Activated B cell treated with CpG ODN at 0.5 μM for 24 hours (primary cell): Measurements from ENCODE around the gene NFYC. TPM values are rescaled to one million over a fixed set of nuclear protein-coding genes. Genes with fewer than 3 reads are reported as not detected.

Experiments used
- ATAC-seq: fragments of 200-7000 bp; cut with Tn5 transposase; one replicate; pipeline ENCODE4 v1.10.0; 2021; ENCODE audit warnings: low read depth, mild to moderate bottlenecking, moderate library complexity
- CTCF ChIA-PET: fragments of 350-600 bp; sonication (Branson Sonifier 250); formaldehyde crosslinking; loops from one replicate; lab custom pipeline; 2021; ENCODE audit warnings: antibody characterized with exemption; lab: Charles Lee
- POLR2A ChIA-PET: fragments of 350-600 bp; sonication (Branson Sonifier 250); formaldehyde crosslinking; loops from one replicate; lab custom pipeline; 2021; ENCODE audit warnings: antibody characterized with exemption; lab: Charles Lee
- DNase-seq: peaks from one replicate; pipeline ENCODE4 v3.0.0; 2022
- H3K27ac Mint-ChIP-seq: one replicate; pipeline ENCODE4 v1.8.0; 2020; ENCODE audit warnings: mixed read lengths
- H3K27me3 Mint-ChIP-seq: one replicate; pipeline ENCODE4 v1.8.0; 2021; ENCODE audit warnings: mixed read lengths
- H3K36me3 Mint-ChIP-seq: one replicate; pipeline ENCODE4 v1.8.0; 2021; ENCODE audit warnings: low read depth, mixed read lengths
- H3K4me1 Mint-ChIP-seq: one replicate; pipeline ENCODE4 v1.8.0; 2021; ENCODE audit warnings: mixed read lengths
- H3K4me3 Mint-ChIP-seq: one replicate; pipeline ENCODE4 v1.8.0; 2020; ENCODE audit warnings: mild to moderate bottlenecking, mixed read lengths
- H3K9me3 Mint-ChIP-seq: one replicate; pipeline ENCODE4 v1.8.0; 2020; ENCODE audit warnings: mixed read lengths
- CTCF ChIP-seq: fragments of 200-600 bp; IDR thresholded peaks from one replicate; pipeline ENCODE4 v1.8.0; 2022; ENCODE audit warnings: antibody characterized with exemption, mild to moderate bottlenecking
- intact Hi-C: fragments of 100-400 bp; cut with micrococcal nuclease; formaldehyde crosslinking; loops from one replicate; pipeline ENCODE4 v1.15.1; 2024
- total RNA-seq: library from RNA; stranded (reverse); gene quantifications from 2 replicates; pipeline ENCODE4 v1.2.3, GENCODE V29; 2022

Gene NFYC
- total RNA-seq, 1 donor from 2014 or later = 76.0 TPM

DNA sequence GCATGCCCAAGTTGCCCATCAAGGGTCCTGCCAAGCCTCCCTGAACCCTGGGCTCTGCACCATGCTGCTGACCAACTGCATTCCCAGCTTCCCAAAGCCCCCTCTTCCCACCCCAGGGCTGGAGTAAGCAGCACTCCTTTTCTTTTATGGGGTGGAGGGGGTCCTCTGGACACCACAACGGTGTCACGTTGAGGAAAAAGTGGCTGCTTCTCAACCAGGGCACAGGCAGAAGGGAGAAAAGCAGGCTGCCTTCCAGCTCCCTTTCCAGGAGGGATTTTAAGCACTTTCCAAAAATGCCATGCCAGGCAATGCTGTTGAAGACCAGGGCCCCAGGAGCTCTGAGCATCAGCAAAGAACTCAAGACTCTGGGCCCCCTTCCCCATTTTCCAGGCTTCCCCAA, 26.7 kb upstream of the NFYC start:
- H3K4me1 Mint-ChIP-seq = peaks cover 40% of the 10 kb centered on the region
- intact Hi-C loops = loop anchor here (1.0 to 5.0 kb wide), 3 partner anchors 133 to 502 kb away; partner anchors contain the start of genes CITED4, RLF and ZNF684
- ChIA-PET POLR2A (interaction anchor here (2.0 to 4.7 kb wide), 2 partner anchors 25 to 27 kb away, joined by 6 to 27 read pairs; partner anchors contain the start of gene NFYC), CTCF (interaction anchor here (1.6 kb wide), 1 partner anchor 34 kb away, joined by 3 read pairs; no protein-coding TSS in a partner anchor)
- no peak for DNase-seq
- no peak for TF ChIP-seq CTCF
- no peak for ATAC-seq
- H3K36me3 Mint-ChIP-seq = no peaks in the 10 kb centered on the region
- H3K27me3 Mint-ChIP-seq = no peaks in the 10 kb centered on the region
- no peaks in the 10 kb centered on the region for H3K9me3 Mint-ChIP-seq
- no peak overlapping the region for H3K27ac Mint-ChIP-seq
- peak overlapping the region; percentile 75 for H3K4me3 Mint-ChIP-seq

GRCh38 chr1:40665335-40666171, 26.0 kb upstream of the NFYC start, which contains the start of gene RIMS3:
RIMS3 (minus strand) TSS chr1:40665682; CDS start chr1:40641925, 23,757 bp downstream.
- Mint-ChIP-seq H3K4me3 (peak within 1 kb of the TSS; percentile 93), H3K9me3 (no peaks in the 10 kb centered on the region), H3K27me3 (no peaks in the 10 kb centered on the region), H3K27ac (peak within 1 kb of the TSS; percentile 87), H3K4me1 (peaks cover 41% of the 10 kb centered on the region), H3K36me3 (no peaks in the 10 kb centered on the region)
- peak; percentile 86 for ATAC-seq
- ChIA-PET CTCF (interaction anchor here (1.1 to 1.6 kb wide), 2 partner anchors 26 to 35 kb away, joined by 3 read pairs; partner anchors contain the start of gene NFYC), POLR2A (interaction anchor here (2.0 to 4.7 kb wide), 2 partner anchors 24 to 26 kb away, joined by 6 to 27 read pairs; partner anchors contain the start of gene NFYC)
- TF ChIP-seq CTCF = no peak
- intact Hi-C loops = loop anchor here (1.0 to 5.0 kb wide), 3 partner anchors 134 to 503 kb away; partner anchors contain the start of genes CITED4, RLF and ZNF684
- peak; percentile 96 for DNase-seq

GRCh38 chr1:40668769-40669525, 22.6 kb upstream of the NFYC start:
- H3K27ac Mint-ChIP-seq = peak overlapping the region; percentile 41

GRCh38 chr1:40673452-40673851, 18.1 kb upstream of the NFYC start:
- intact Hi-C loops = no loop called here
- no peak for ATAC-seq
- POLR2A ChIA-PET = no interaction called here
- Mint-ChIP-seq H3K9me3 (no peaks in the 10 kb centered on the region), H3K4me1 (peaks cover 8% of the 10 kb centered on the region), H3K36me3 (no peaks in the 10 kb centered on the region), H3K27ac (no peak overlapping the region), H3K4me3 (no peak overlapping the region), H3K27me3 (no peaks in the 10 kb centered on the region)
- CTCF ChIA-PET = no interaction called here
- DNase-seq = no peak
- no peak for TF ChIP-seq CTCF

More at GRCh38 chr1:40668769-40669525, 22.6 kb upstream of the NFYC start:
- ATAC-seq (peak; percentile 74), DNase-seq (peak; percentile 82)
- H3K9me3 Mint-ChIP-seq = no peaks in the 10 kb centered on the region
- intact Hi-C loops = loop anchor here (1.0 to 5.0 kb wide), 8 partner anchors 22 to 525 kb away; partner anchors contain the start of genes NFYC and RLF
- no peaks in the 10 kb centered on the region for H3K36me3 Mint-ChIP-seq
- H3K4me1 Mint-ChIP-seq = peaks cover 31% of the 10 kb centered on the region
- CTCF ChIA-PET = interaction anchor here (0.6 to 1.6 kb wide), 12 partner anchors 15 to 515 kb away, joined by 3 to 13 read pairs (median 4); partner anchors contain the start of gene NFYC
- TF ChIP-seq CTCF = peak; percentile 76
- POLR2A ChIA-PET = interaction anchor here (0.6 to 5.1 kb wide), 3 partner anchors 22 to 632 kb away, joined by 3 to 23 read pairs (median 4); partner anchors contain the start of gene NFYC
- no peaks in the 10 kb centered on the region for H3K27me3 Mint-ChIP-seq
- H3K4me3 Mint-ChIP-seq = peak overlapping the region; percentile 75
